H54 (cell line): Measurements from ENCODE around the gene TMEM167A.

ENCODE experiments used
- DNase-seq: peaks from one replicate; pipeline ENCODE4 v3.0.0; 2011; ENCODE audit warnings: low spot score, mixed read lengths; ENCODE audit not compliant: insufficient read length
- FAIRE-seq: peaks from 3 replicates; lab custom pipeline; 2011; peaks lifted over from hg19 to GRCh38; lab: Jason Lieb, UNC
- POLR2A ChIP-seq: IDR thresholded peaks from 2 replicates; pipeline ENCODE4 v1.6.1; 2011; ENCODE audit warnings: low read depth, mild to moderate bottlenecking, low read length

The TMEM167A gene

GRCh38 chr5:83076742-83077661 is at the start of gene TMEM167A, which contains the start of gene XRCC4:
TSS of gene TMEM167A (minus strand) at chr5:83077394. CDS start at chr5:83077323, 71 bp downstream.
TSS of gene XRCC4 (plus strand) at chr5:83077547. CDS start at chr5:83104920, 27,373 bp downstream.
- peak; percentile 96 for FAIRE-seq
- peak; percentile 81 for DNase-seq
- TF ChIP-seq POLR2A, result peak; percentile 87

- FAIRE-seq, result no peak
- no peak for TF ChIP-seq POLR2A
- DNase-seq, result no peak
Observed at GRCh38 chr5:83126501-83126900, 49.3 kb upstream of the TMEM167A start.

GRCh38 chr5:83125560-83125959 is 48.4 kb upstream of the TMEM167A start:
- TF ChIP-seq POLR2A, result no peak
- FAIRE-seq (no peak), DNase-seq (no peak)

GRCh38 chr5:83124593-83124992 is 47.4 kb upstream of the TMEM167A start:
- no peak for DNase-seq
- no peak for TF ChIP-seq POLR2A

GRCh38 chr5:83118976-83119375 is 41.8 kb upstream of the TMEM167A start:
- DNase-seq, result no peak
- FAIRE-seq, result no peak
- TF ChIP-seq POLR2A, result no peak

More at GRCh38 chr5:83124593-83124992, 47.4 kb upstream of the TMEM167A start:
- FAIRE-seq, result no peak

GRCh38 chr5:83118471-83118870 is 41.3 kb upstream of the TMEM167A start:
- FAIRE-seq, result no peak
- no peak for TF ChIP-seq POLR2A
- DNase-seq, result no peak

- no peak for FAIRE-seq
- TF ChIP-seq POLR2A, result no peak
- DNase-seq, result no peak
Observed at GRCh38 chr5:83115816-83116215, 38.6 kb upstream of the TMEM167A start.

GRCh38 chr5:83109380-83109779 is 32.2 kb upstream of the TMEM167A start:
- no peak for TF ChIP-seq POLR2A
- FAIRE-seq (no peak), DNase-seq (no peak)

GRCh38 chr5:83107692-83108420 is 30.7 kb upstream of the TMEM167A start:
- no peak for DNase-seq
- FAIRE-seq, result no peak
- no peak for TF ChIP-seq POLR2A

- DNase-seq (no peak), FAIRE-seq (no peak)
- TF ChIP-seq POLR2A, result no peak
Observed at GRCh38 chr5:83104021-83104420, 26.8 kb upstream of the TMEM167A start.

GRCh38 chr5:83102364-83102980 is 25.3 kb upstream of the TMEM167A start:
- no peak for DNase-seq
- no peak for FAIRE-seq
- TF ChIP-seq POLR2A, result no peak

- FAIRE-seq (peak; percentile 72), DNase-seq (no peak)
- no peak for TF ChIP-seq POLR2A
Observed at GRCh38 chr5:83101514-83101913, 24.3 kb upstream of the TMEM167A start.

GRCh38 chr5:83099445-83099844 is 22.3 kb upstream of the TMEM167A start:
- no peak for DNase-seq

GRCh38 chr5:83099001-83099400 is 21.8 kb upstream of the TMEM167A start:
- no peak for TF ChIP-seq POLR2A
- no peak for DNase-seq
- no peak for FAIRE-seq

More at GRCh38 chr5:83099445-83099844, 22.3 kb upstream of the TMEM167A start:
- no peak for TF ChIP-seq POLR2A
- FAIRE-seq, result peak; percentile 66
